HG02943 (cell line): ENCODE measurements around the gene DNAH2.

Experiments
- ATAC-seq: cut with Tn5 transposase; IDR thresholded peaks from one replicate; pipeline ENCODE4 v1.9.1; 2021; ENCODE audit warnings: mild to moderate bottlenecking, low read depth, moderate library complexity; ENCODE audit not compliant: unreplicated experiment

Gene DNAH2

GRCh38 chr17:7717756-7718350, 309 bp downstream of the DNAH2 start:
- ATAC-seq = no peak

- no peak for ATAC-seq
These were observed 2.1 kb downstream of the DNAH2 start for GRCh38 chr17:7719661-7720060.

- no peak for ATAC-seq
These were observed 2.6 kb downstream of the DNAH2 start for GRCh38 chr17:7720125-7720524.

- ATAC-seq = no peak
These were observed 4.1 kb downstream of the DNAH2 start for GRCh38 chr17:7721612-7722011.

GRCh38 chr17:7727886-7728285, 10.3 kb downstream of the DNAH2 start:
- ATAC-seq = no peak

GRCh38 chr17:7729816-7730215, 12.3 kb downstream of the DNAH2 start:
- ATAC-seq = no peak

- no peak for ATAC-seq
These were observed 15.5 kb downstream of the DNAH2 start for GRCh38 chr17:7732981-7733539.

GRCh38 chr17:7737601-7738000, 20.1 kb downstream of the DNAH2 start:
- no peak for ATAC-seq

GRCh38 chr17:7739746-7740145, 22.2 kb downstream of the DNAH2 start:
- no peak for ATAC-seq

- no peak for ATAC-seq
These were observed 23.0 kb downstream of the DNAH2 start for GRCh38 chr17:7740481-7741001.

GRCh38 chr17:7742729-7743128, 25.2 kb downstream of the DNAH2 start:
- ATAC-seq = no peak

GRCh38 chr17:7744416-7744815, 26.9 kb downstream of the DNAH2 start:
- ATAC-seq = no peak

GRCh38 chr17:7745748-7746470, 28.4 kb downstream of the DNAH2 start:
- ATAC-seq = no peak

- ATAC-seq = no peak
These were observed 30.1 kb downstream of the DNAH2 start for GRCh38 chr17:7747635-7748071.

- no peak for ATAC-seq
These were observed 30.7 kb downstream of the DNAH2 start for GRCh38 chr17:7748076-7748775.

- ATAC-seq = no peak
These were observed 32.8 kb downstream of the DNAH2 start for GRCh38 chr17:7750321-7750821.

- no peak for ATAC-seq
These were observed 37.1 kb downstream of the DNAH2 start for GRCh38 chr17:7754656-7755055.

GRCh38 chr17:7755095-7755890, 37.7 kb downstream of the DNAH2 start:
- ATAC-seq = no peak

- no peak for ATAC-seq
These were observed 39.4 kb downstream of the DNAH2 start for GRCh38 chr17:7756968-7757367.

GRCh38 chr17:7763919-7764318, 46.4 kb downstream of the DNAH2 start:
- no peak for ATAC-seq
